Fibroblast of lung (primary cell): ENCODE measurements around the gene MRPL51.

Source experiments
- EZH2 ChIP-seq: IDR thresholded peaks from 2 replicates; pipeline ENCODE4 v1.5.1; 2012; ENCODE audit warnings: low read length, control low read depth, mild to moderate bottlenecking; ENCODE audit errors: missing control alignments
- TF ChIP-seq, protein P1 (sequence below), 2 donors: IDR thresholded peaks in 1 of 2; conservative IDR thresholded peaks in 1 of 2; 1 replicate in 1 of 2; 2 replicates in 1 of 2; pipeline ENCODE4 v1.5.1; 2011 to 2012; ENCODE audit warnings: low read length in 2 of 2, control low read depth in 1 of 2, inconsistent platforms in 1 of 2, low read depth in 1 of 2, mild to moderate bottlenecking in 1 of 2

DNA sequence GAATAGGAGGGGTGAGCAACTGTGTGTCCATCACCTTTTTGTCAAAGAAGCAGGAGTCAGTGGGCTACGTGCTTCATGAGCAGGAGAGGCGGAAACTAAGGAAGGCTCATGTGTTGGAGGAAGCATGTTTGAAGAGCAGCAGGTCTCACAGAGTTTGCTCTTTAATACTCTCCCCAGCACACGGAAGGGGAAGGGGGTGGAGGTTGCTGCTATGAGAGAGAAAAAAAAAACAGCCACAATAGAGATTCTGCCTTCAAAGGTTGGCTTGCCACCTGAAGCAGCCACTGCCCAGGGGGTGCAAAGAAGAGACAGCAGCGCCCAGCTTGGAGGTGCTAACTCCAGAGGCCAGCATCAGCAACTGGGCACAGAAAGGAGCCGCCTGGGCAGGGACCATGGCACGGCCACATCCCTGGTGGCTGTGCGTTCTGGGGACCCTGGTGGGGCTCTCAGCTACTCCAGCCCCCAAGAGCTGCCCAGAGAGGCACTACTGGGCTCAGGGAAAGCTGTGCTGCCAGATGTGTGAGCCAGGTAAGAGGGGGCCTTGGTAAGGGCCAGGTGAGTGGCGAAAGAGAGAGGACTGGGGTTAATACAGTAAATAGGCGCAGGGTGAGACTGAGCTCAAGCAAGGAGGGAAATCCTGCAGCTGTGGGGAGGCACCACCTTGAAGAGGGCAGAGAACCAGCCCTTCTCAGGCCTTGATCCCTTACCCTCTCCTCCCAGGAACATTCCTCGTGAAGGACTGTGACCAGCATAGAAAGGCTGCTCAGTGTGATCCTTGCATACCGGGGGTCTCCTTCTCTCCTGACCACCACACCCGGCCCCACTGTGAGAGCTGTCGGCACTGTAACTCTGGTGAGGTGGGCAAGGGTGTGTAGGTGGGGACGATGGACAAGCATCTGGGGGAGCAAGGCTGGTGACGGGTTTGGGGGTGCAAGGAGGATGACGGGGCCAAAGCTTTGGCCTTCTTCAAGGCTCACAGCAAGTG, 48.1 kb downstream of the MRPL51 start, which contains the start of gene CD27:
- TF ChIP-seq, protein P1, sequence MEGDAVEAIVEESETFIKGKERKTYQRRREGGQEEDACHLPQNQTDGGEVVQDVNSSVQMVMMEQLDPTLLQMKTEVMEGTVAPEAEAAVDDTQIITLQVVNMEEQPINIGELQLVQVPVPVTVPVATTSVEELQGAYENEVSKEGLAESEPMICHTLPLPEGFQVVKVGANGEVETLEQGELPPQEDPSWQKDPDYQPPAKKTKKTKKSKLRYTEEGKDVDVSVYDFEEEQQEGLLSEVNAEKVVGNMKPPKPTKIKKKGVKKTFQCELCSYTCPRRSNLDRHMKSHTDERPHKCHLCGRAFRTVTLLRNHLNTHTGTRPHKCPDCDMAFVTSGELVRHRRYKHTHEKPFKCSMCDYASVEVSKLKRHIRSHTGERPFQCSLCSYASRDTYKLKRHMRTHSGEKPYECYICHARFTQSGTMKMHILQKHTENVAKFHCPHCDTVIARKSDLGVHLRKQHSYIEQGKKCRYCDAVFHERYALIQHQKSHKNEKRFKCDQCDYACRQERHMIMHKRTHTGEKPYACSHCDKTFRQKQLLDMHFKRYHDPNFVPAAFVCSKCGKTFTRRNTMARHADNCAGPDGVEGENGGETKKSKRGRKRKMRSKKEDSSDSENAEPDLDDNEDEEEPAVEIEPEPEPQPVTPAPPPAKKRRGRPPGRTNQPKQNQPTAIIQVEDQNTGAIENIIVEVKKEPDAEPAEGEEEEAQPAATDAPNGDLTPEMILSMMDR (conservative IDR thresholded peaks at IDR 0.05 in 1 of 2, IDR thresholded peaks at IDR 0.05 in 1 of 2; ENCODE audit: low read depth in 1 of 2, low read length in 2 of 2), result no peak
- no peak for TF ChIP-seq EZH2
